ENCODE measurements around the gene KRT13. TPM values are rescaled to one million over a fixed set of nuclear protein-coding genes. Genes with fewer than 3 reads are reported as not detected.

KRT13 gene
- total and polyA plus RNA-seq, 10 of the 15 experiments (the other 5 are each of a cell fraction or from before 2014, with no cell fraction given): not detected

DNA sequence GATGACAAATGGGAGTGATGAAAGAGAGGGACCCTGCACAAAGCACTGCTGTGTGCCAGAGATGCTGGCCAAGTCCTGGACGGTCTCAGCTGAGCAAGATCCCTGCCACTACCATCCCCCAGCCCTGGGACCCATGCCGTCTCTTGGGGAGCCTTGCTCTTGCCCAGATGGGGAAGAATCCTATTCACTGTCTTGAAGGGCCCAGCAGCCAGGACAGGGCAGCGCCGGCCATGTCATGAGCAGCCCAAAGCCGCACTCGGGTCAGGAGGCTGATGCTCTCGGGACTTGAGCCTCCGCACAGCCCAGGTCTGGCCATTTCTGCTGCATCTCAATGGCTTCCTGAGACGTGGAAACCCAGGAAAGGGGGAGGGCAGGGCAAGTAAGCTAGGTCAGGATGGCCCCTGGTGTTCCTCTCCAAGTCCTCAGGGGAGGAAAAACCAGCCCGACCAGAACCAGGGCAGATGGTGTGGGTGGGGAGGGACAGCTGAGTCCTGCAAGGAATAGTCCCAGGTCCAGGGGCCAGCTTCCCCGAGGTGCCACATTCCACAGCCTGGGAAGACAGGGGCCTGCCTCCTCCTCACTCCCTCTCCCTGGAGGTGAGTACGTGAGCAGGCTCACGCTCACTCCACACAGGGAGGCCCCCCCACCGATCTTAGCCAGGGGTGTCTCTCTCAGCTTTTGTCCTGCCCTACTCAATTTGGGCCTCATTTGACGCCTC is 30.5 kb upstream of the KRT13 start (continued):
- TF ChIP-seq CEBPB (IDR thresholded peaks at IDR 0.05; ENCODE audit: borderline replicate concordance in 1 of 2, low read depth in 2 of 2, low read length in 2 of 2) (no peak), TCF3 (IDR thresholded peaks at IDR 0.05; ENCODE audit: borderline replicate concordance, insufficient read depth, low read depth, low read length) (no peak)

DNA sequence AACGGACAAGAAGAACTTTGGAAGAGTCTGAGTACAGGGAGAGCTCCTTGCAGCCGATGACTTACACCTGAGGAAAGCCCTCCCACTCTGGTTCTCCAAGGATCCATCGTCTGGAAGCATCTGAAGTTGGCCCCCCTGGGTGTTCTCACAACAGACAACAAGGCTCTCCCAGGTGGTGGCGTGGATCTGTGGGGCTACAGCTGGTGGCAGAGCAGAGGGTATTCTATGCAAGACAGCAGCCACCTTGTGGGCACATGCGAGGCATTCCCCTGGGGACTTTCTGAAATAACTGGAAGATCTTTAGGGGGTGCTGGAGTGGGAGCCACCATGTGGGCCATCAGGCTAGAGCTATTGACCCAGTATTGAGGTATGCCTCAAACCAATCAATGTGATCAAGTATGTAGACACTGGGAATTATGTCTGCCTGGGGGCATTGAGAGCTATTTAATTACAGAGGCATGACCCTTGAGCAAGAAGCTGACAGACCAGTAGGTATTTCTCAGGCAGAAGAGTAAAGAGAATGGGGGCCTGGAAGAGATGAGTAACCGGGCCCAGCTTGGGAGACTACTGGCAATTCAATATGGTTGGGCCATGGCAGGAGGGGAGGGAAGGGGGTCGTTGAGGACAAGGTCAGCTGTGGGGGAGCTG is 29.6 kb upstream of the KRT13 start:
- H2AFZ ChIP-seq (ENCODE audit: control insufficient read depth, low read depth, low read length): no peak overlapping the region
- H3K36me3 ChIP-seq (ENCODE audit: control insufficient read depth in 2 of 2, insufficient read depth in 2 of 2, low read length in 1 of 2): no peaks in the 10 kb centered on the region
- H3K27me3 ChIP-seq (replicated peaks in 1 of 2; ENCODE audit: control insufficient read depth in 2 of 2, insufficient read depth in 2 of 2, low read length in 1 of 2): peaks cover 5 to 8% of the 10 kb centered on the region in 2 experiments; a peak in 3 of 4 replicates
- TF ChIP-seq, protein P1, sequence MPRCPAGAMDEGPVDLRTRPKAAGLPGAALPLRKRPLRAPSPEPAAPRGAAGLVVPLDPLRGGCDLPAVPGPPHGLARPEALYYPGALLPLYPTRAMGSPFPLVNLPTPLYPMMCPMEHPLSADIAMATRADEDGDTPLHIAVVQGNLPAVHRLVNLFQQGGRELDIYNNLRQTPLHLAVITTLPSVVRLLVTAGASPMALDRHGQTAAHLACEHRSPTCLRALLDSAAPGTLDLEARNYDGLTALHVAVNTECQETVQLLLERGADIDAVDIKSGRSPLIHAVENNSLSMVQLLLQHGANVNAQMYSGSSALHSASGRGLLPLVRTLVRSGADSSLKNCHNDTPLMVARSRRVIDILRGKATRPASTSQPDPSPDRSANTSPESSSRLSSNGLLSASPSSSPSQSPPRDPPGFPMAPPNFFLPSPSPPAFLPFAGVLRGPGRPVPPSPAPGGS (IDR thresholded peaks at IDR 0.05; ENCODE audit: borderline replicate concordance, insufficient read depth, low read depth, low read length, poor library complexity, severe bottlenecking): no peak
- TF ChIP-seq ZNF274 (IDR thresholded peaks at IDR 0.05; ENCODE audit: insufficient read depth, insufficient read length): no peak
- no peak for TF ChIP-seq POLR2AphosphoS5 (IDR thresholded peaks at IDR 0.05; ENCODE audit: low read length)
- TF ChIP-seq KLF5 (IDR thresholded peaks at IDR 0.05; ENCODE audit: partially characterized antibody): no peak
- RAD21 ChIA-PET (ENCODE audit: unreplicated experiment): no interaction called here
- no peaks in the 10 kb centered on the region for H3K4me1 ChIP-seq (ENCODE audit: control insufficient read depth, insufficient read depth, low read length)
- H3K9ac ChIP-seq (ENCODE audit: control insufficient read depth, insufficient read depth, low read length): no peak overlapping the region
- no peak overlapping the region for H3K4me2 ChIP-seq (ENCODE audit: control insufficient read depth, insufficient read depth)
- H3K27ac ChIP-seq (ENCODE audit: control insufficient read depth, insufficient read depth): no peak overlapping the region
- BruUV-seq (replicated peaks): no TSS peak
- no peak for DNase-seq (ENCODE audit: low read depth, low spot score)
- in situ Hi-C loops (cut with MboI) (no loop called here), intact Hi-C loops (cut with micrococcal nuclease; ENCODE audit: unreplicated experiment) (no loop called here)
- SMC1A ChIA-PET (ENCODE audit: uncharacterized antibody, unreplicated experiment): interaction anchor here (1.2 to 1.5 kb wide), 2 partner anchors 14 to 18 kb away, joined by 3 to 5 read pairs; no protein-coding TSS in a partner anchor
- no peak for ATAC-seq
- FAIRE-seq: no peak
- H4K20me1 ChIP-seq (ENCODE audit: control insufficient read depth, insufficient read depth): no peaks in the 10 kb centered on the region
- H3K4me3 ChIP-seq: no peak overlapping the region
- no peaks in the 10 kb centered on the region for H3K9me3 ChIP-seq (replicated peaks; ENCODE audit: control insufficient read depth, insufficient read depth, low read length)
- POLR2A ChIA-PET: no interaction called here
- H3K79me2 ChIP-seq (ENCODE audit: control insufficient read depth, insufficient read depth, low read length): no peaks in the 10 kb centered on the region
- CTCF ChIA-PET: interaction anchor here (0.9 to 1.4 kb wide), 2 partner anchors 14 to 15 kb away, joined by 3 to 4 read pairs; no protein-coding TSS in a partner anchor
- 9% methylated on average over 7 of the region's 7 CpGs for WGBS (ENCODE audit: insufficient coverage, insufficient replicate concordance, low lambda C conversion rate, missing lambda C conversion rate)
